SIG-M5 (cell line): Measurements from ENCODE around the gene AZIN2.
"Not testable (repeated sequence)": the region's sequence is repeated elsewhere in the genome, so short reads cannot be mapped to it uniquely, and the experiment has no call there.

Experiments used
- DNase-seq: peaks from one replicate; lab custom pipeline; 2025; lab: John Stamatoyannopoulos, UW

The AZIN2 gene

GRCh38 chr1:33057095-33057494 lies 23.9 kb upstream of the AZIN2 start:
- DNase-seq, result no peak

DNA sequence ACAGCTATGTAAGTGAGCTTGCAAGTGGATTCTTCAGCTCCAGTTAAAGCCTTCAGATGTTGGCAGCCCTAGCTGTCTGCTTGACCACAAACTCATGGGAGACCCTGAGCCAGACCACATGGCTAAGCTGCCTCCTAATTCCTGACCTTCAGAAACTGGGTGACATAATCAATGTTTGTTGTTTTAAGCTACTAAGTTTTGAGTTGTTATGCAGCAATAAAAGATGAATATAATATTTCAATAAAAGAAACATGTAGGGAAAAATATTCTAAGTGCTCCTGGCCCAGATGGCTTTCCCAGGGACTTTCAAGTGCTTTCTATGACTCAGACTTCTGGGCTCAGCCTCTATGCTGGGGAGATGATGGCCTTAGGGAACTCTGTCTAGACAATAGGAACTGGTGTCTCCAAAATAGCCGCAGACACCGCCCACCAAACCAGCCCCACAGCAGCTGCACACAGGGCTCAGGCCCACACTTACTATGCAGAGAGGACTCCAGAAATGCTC lies 20.3 kb upstream of the AZIN2 start:
- no peak for DNase-seq

GRCh38 chr1:33061834-33062233 lies 19.1 kb upstream of the AZIN2 start:
- DNase-seq, result no peak

DNA sequence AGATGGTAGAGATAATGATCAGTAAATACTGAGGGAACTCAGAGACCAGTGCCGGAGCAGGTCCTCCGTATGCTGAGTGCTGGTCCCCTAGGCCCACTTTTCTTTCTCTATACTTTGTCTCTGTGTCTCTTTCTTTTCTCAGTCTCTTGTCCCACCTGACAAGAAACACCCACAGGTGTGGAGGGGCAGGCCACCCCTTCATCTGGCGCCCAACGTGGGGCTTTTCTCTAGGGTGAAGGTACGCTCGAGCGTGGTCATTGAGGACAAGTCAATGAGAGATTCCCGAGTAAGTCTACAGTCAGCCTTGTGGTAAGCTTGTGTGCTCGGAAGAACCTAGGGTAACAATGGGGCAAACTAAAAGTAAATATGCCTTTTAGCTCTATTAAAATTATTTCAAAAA lies 16.7 kb upstream of the AZIN2 start:
- not testable (repeated sequence) for DNase-seq

- no peak for DNase-seq
Measured at GRCh38 chr1:33065301-33065700, 15.7 kb upstream of the AZIN2 start.

DNA sequence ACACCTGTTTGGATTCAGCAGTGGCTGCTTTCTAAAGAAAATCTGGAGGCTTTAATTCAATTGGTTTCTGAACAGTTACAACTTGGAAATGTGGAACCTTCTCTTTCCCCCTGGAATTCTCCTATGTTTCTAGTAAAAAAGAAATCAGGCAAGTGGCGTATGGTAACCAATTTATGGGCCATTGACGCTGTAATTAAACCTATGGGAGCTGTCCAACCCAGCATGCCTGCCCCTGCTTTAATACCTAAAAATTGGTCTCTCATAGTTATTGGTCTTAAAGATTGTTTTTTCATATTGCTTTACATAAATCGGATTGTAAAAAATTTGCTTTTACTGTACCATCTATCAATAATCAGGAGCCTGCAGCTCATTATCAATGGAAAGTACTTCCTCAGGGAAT lies 14.5 kb upstream of the AZIN2 start:
- not testable (repeated sequence) for DNase-seq

GRCh38 chr1:33068108-33068507 lies 12.8 kb upstream of the AZIN2 start:
- not testable (repeated sequence) for DNase-seq

DNA sequence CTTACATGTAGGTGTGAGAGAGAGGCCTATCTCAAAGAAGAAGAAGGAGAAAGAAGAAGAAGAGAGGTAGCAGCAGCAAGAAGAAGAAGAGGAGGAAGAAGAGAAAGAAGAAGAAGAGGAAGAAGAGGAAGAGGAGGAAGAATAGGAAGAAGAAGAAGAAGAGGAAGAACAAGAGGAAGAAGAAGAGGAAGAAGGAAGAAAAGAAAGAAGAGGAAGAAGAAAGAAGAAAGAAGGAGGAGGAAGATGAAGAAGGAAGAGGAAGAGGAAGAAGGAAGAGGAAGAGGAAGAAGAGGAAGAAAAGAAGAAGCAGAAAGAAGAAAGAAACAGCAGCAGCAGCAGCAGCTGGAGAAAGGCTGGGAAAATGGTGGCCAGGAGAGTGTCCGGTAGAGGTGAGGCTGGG lies 10.3 kb upstream of the AZIN2 start:
- no peak for DNase-seq

GRCh38 chr1:33072707-33073106 lies 8.2 kb upstream of the AZIN2 start:
- DNase-seq, result no peak

DNA sequence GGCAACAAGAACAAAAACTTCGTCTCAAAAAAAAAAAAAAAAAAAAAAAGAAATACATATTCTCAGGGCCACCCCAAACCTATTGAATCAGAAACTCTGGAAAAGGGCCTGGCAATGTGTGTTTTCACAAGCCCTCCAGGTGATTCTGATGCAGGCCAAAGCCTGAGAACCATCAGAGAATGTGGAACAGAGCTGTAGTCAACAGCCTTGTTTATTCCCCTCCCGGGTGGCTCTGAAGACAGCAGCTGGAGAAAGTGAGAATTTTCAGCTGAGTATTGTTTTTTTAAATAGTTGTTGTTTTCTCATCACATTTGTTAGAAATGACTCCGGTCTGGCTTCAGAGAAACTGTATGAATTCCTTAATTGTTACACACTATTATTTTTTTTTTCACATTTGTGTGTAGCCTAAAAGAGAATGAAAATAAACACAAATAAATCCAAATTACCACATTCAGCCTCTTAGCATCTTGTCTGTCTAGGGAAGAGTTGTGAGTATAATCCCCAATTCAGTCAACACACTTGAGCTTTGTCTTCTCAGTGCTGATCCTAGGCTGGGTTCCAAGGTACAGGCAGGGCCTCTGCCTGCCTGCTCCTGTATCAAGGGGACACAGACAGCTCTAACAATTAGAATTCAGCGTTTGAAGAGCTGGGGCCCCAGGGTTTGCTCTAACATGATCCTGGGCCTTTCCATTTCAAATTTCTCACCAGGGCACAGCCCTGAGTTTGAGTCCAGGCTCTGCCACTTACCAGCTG lies 6.6 kb upstream of the AZIN2 start:
- DNase-seq, result no peak

DNA sequence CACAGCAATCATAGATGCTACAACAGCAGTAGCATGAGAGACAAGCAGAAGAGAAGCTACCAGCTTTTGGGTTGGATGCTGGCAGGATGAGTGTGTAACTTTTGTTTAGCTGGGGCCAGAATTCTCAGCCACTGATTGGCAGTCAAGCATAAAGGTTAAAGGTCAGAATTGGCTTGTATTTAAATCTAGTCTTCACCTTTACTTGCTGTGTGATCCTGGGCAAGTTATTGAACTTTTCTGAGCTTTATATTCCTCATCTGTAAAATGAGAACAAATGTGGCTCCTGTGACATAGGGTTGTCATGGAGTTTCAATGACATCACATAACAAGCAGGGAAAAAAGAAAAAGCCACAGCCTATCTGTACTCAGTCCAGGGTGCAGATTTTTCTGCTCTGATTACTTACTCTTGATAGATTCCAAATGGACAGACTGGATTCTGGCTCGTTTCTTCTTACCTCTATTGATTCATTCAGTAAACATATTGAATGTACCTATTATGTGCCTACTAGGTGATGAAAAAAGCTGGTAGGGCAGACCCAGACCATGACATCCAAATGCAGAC lies 2.8 kb upstream of the AZIN2 start:
- no peak for DNase-seq

GRCh38 chr1:33080373-33080772 lies 580 bp upstream of the AZIN2 start:
- no peak for DNase-seq

DNA sequence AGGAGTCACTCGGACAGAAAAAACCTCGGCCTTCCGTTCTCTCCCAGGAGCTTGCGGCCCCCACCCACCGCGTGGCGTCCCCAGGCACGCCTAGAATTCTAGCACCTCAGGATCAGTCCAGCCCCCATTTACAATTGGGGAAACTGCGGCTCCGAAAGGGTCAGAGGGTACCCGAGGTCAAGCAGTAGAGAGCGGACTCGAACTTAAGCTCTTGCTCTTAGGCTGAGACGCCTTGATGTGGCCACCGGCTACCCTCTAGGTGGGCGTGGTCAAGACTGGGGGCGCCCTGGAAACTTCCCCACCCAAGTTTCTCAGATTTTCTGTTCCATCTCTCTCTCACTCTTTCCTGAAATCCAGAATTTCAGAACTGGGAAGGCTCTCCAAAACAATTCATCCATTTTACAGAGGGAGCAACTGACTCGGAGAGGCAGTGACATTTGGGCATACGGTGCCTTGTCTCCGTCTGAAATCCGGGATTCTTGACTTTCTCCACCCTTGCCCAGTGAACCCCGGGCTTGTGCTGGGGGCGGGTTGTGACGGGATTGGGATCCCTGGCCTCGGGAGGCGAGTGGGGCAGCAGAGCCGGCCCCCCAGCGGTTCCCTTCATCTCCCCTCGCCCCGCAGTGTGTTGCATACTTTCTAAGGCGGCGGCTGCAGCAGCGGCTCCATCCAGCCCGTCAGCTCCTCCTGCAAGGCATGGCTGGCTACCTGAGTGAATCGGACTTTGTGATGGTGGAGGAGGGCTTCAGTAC lies 777 bp downstream of the AZIN2 start:
- DNase-seq, result no peak

DNA sequence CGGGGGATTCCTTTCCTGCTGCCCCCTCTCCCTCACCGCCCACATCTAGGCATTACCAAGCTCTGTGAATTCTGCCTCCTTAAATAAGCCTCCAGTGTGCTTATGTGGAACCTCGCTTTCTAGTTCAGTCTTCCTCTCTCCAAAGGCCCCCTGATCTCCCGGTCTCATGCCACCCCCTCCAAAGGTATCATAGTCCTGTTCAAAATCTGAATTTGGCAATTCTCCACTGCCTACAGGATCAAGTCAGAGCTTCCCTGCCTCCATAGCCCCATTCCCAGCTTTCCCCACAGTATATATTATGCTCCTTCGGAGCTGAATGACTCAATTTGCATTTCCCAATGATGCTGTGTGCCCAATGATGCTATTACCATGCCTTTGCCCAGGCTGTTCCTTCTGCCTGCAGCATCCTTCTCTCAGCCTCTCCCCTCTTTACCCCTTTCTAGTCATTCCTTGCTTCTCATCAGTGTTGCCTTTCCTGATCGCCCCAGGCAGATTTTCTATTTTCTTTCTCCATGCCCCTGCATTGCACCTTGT lies 1.7 kb downstream of the AZIN2 start:
- no peak for DNase-seq

- no peak for DNase-seq
Measured at GRCh38 chr1:33085332-33085731, 4.4 kb downstream of the AZIN2 start.

- no peak for DNase-seq
Measured at GRCh38 chr1:33086384-33086850, 5.5 kb downstream of the AZIN2 start.

DNA sequence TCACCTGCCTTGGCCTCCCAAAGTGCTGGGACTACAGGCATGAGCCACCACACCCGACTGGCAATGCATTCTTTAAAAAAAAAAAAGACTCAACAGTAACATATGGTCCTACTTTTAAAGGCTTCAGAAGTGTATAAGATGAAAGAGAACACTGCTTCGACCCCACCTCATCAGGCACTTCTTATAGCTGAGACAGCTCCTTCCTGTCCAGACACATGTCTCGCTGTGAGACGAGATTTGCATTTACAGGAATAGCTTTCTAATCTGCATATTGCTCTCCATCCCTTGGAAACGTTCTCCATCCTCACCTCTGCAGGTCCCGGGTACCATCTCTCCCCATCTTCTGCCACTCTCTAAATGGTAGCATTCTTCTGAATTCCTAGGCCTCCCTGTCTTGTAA lies 6.7 kb downstream of the AZIN2 start:
- no peak for DNase-seq

GRCh38 chr1:33088119-33088906 lies 7.4 kb downstream of the AZIN2 start:
- no peak for DNase-seq

GRCh38 chr1:33089457-33089856 lies 8.5 kb downstream of the AZIN2 start:
- DNase-seq, result no peak

- DNase-seq, result no peak
Measured at GRCh38 chr1:33092438-33092837, 11.5 kb downstream of the AZIN2 start.

DNA sequence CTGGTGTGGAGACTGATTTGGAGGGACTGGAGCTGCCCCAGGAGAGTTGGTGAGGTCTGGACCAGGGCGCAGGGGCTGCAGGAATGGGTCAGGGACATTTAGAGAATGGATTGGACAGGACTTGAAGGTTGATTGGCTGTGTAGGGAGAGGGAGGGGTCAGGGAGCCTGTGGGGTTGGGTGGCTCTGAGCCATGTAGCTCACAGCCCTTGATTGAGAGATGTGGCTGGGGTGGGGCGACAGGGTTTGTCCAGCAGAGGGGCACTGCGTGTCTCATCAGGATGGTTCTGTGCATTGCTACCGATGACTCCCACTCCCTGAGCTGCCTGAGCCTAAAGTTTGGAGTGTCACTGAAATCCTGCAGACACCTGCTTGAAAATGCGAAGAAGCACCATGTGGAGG lies 12.1 kb downstream of the AZIN2 start:
- no peak for DNase-seq

DNA sequence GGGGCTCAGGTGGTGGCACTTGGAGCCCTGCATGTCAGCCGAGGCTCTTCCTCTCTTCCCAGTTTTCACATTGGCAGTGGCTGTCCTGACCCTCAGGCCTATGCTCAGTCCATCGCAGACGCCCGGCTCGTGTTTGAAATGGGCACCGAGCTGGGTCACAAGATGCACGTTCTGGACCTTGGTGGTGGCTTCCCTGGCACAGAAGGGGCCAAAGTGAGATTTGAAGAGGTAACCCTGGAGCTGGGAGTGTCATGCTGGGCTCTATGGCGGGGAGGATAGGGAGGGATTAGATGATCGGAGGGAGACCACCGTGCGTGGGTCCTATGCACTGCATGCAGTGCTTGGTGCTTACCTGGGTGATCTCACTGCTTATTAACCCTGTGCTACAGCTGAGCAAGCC lies 13.5 kb downstream of the AZIN2 start:
- DNase-seq, result no peak
